IPS DF 19.7 (cell line): ENCODE measurements around the gene MPV17.
"Not testable (repeated sequence)": the region's sequence is repeated elsewhere in the genome, so short reads cannot be mapped to it uniquely, and the experiment has no call there.

Source experiments
- DNase-seq: peaks from one replicate; pipeline ENCODE4 v3.0.0-alpha.2; 2013; ENCODE audit warnings: low read depth, low spot score

Gene MPV17

DNA sequence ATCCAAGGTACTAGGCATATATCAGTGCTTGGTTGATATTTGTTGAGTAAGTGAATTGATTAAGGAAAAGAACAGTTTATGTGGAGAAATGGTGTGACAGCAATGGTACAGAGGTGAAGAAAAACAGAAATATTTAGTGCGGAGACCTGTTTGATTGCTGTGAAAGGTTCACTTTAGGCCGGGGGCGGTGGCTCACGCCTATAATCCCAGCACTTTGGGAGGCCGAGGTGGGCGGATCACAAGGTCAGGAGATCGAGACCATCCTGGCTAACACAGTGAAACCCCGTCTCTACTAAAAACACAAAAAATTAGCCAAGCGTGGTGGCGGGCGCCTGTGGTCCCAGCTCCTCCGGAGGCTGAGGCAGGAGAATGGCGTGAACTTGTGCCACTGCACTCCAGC lies 54.6 kb downstream of the MPV17 start:
- not testable (repeated sequence) for DNase-seq

- no peak for DNase-seq
These were observed 57.4 kb downstream of the MPV17 start for GRCh38 chr2:27265536-27265870.

- no peak for DNase-seq
These were observed 58.0 kb downstream of the MPV17 start for GRCh38 chr2:27264753-27265535.

DNA sequence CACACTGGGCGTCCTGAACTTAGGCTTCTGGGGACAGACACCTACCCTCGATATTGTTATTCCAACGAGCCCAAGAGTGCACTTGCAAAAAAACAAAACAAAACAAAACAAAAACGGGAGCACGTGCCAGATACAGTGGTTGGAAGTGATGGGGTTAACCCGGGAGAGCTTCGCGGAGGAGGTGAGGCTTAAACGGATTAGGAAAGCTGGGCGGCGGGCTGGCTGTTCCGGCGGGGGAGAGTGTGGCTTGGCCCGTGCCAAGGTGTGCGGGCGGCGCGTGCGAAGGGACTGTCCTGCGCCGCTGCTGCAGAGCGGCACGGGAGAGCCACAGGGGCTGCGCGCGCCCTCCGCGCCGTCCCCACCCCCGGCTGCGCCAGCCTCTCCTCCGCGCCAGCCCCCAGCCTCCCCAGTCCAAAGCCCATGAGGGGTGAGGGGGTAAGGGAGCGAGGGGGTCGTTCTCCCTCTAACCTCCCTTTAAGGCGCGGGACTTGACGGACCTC lies 58.6 kb downstream of the MPV17 start:
- no peak for DNase-seq

DNA sequence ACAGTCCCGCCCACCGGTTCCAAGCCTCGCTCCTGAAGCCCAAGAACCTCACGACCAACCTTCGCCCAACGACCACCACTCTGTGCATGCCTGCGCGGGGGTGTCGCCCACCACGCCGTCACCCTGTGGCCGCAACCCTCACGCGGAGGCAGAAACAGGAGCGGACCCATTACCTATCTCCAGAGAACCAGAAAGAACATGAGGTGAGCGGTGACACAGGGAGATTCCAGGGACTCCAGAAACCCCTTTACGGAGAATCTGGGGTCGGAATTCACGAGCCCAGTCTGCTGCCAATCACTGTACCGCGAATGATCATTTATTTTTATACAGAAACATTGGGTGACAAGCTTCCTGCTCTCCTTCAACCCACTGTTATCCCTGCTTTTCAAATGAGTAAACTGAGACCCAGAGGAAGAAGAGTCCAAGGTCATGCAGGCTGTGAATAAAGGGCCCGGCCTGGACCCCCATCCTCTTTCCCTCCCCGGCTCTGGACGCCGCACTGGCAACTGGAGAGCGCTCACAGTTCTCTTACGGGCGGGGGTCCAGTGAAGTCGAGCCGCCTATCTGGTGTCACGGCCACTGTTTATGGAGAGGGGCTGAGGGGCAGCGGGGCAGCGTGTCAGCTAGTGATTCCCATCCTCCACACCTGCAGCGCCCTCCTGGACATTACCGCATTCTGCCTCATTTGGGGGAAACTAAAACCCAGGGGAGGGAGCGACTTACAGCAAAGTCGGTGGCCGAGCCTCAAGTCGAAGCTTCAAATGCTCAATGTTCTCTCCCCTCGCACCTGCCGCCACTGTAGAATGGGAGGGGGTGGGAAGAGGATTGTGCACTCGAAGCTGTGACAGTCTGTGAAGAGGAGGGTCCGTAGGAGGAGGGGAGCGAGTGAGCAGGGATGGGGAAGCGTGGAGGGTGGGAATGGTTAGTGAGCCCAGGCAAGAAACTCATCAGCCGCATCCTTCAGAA lies 59.3 kb downstream of the MPV17 start:
- no peak for DNase-seq

DNA sequence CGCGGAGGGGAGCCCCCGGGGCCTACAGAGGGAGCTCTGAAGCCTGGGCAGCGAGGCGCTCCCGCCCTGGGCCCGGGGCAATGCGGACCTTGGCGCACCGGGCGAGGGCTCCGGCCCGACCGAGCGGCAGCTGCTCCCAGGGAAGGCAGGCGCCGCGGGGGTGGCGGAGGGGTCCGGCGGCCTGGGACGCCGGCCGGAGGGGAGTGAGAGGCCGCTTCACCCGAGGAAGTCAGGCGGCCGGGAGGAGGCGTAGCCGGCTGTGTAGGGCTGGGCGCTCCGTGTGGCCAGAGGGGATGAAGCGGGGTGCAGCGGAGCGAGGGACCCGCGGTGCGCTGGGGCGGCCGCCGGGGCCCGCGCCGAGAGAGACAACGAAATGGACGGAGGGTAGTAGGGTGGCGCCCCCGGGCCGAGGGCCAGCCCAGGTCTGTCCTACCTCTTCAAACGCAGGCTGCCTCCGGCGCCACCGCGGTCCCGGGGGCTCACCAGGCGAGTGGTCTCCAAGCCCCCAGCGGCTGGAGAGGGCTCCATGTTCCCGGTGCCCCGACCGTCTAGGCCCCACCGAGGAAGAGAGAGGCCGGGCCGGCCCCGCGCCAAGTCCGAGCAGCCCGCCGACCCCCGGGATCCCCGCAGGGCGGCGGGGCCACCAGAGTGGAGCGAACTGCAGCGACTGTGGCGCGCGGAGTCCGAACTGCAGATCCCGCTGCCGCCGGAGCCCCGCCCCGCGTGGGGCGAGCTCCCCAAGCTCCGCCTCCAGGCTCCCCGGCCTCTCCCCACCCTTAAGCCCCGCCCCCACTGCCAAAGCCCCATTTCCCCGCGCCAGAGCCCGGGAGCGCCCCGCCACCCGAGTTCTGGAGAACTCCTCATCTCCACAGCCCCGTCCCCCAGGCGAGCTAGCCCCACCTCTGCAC lies 60.3 kb downstream of the MPV17 start, which contains the start of gene SLC30A3:
SLC30A3 (minus strand) TSS at position 669 of the 908 bp plus-strand sequence; CDS start at position 528, 141 bp downstream.
- DNase-seq = no peak

GRCh38 chr2:27261926-27262298 lies 61.0 kb downstream of the MPV17 start:
- no peak for DNase-seq

- DNase-seq = no peak
These were observed 61.5 kb downstream of the MPV17 start for GRCh38 chr2:27261241-27261925.
